ENCODE data around the gene SMIM15. TPM values are rescaled to one million over a fixed set of nuclear protein-coding genes. Genes with fewer than 3 reads are reported as not detected.

The SMIM15 gene
- total and polyA plus RNA-seq, 11 donors, result 8.0 to 39.3 (median 22.2) TPM

DNA sequence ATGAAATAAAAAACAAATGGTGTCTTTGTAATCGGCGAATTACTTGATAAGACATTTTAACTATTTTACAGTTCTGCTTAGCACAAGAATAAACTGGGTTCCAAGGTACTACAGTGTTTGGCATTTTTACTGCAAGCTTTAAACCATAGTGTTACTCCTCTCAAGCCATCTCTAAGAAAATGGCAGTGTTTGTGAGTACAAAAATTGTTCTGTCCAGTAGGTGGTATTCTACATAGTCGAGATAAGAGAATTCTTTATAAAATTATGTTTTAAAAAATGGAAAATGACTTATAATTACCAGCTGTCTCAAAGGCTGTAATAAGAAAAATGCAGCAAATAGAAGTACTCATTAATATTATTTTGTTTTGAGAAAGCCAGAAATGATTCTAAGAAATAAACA is 3.2 kb downstream of the SMIM15 start:
- Histone ChIP-seq H3K4me1 (peaks cover 0 to 49% (median 9%) of the 10 kb centered on the region in 12 donors), H3K36me3 (peaks cover 0 to 40% (median 23%) of the 10 kb centered on the region in 9 donors), H3K27me3 (no peaks in the 10 kb centered on the region), H3K27ac (no peak overlapping the region), H3K4me3 (no peak overlapping the region), H3K9me3 (no peaks in the 10 kb centered on the region)
- 91 to 96% (median 91%) methylated on average over 3 of the region's 3 CpGs for WGBS, 4 donors
- intact Hi-C loops (cut with DNase I), result no loop called here
- ATAC-seq (no peak), DNase-seq (no peak)
- TF ChIP-seq, protein P1, sequence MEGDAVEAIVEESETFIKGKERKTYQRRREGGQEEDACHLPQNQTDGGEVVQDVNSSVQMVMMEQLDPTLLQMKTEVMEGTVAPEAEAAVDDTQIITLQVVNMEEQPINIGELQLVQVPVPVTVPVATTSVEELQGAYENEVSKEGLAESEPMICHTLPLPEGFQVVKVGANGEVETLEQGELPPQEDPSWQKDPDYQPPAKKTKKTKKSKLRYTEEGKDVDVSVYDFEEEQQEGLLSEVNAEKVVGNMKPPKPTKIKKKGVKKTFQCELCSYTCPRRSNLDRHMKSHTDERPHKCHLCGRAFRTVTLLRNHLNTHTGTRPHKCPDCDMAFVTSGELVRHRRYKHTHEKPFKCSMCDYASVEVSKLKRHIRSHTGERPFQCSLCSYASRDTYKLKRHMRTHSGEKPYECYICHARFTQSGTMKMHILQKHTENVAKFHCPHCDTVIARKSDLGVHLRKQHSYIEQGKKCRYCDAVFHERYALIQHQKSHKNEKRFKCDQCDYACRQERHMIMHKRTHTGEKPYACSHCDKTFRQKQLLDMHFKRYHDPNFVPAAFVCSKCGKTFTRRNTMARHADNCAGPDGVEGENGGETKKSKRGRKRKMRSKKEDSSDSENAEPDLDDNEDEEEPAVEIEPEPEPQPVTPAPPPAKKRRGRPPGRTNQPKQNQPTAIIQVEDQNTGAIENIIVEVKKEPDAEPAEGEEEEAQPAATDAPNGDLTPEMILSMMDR (IDR thresholded peaks at IDR 0.05), result no peak
- no peak for TF ChIP-seq POLR2A (IDR thresholded peaks at IDR 0.05)

DNA sequence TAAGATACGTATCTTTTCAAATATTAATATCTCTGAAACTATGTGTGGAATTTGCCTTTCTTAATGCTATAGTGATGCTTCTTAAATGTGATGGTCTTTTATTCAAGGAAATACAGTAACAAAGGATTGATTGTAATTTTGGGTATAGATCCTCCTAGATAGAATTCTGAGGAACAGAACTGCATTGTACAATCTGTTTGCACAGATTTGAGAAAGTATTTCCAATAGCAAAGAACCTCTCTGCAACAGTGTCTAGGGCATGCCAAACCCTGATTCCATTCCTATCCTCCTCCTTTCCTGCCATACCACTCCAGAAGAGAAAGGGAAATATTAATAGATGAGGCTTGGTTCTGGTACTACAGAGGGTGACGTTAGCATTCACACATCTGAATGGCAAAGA is 10.4 kb downstream of the SMIM15 start:
- intact Hi-C loops (cut with DNase I), result no loop called here
- 72 to 82% (median 76%) methylated on average over 2 of the region's 2 CpGs for WGBS, 4 donors
- TF ChIP-seq POLR2A (IDR thresholded peaks at IDR 0.05), result no peak
- TF ChIP-seq, protein P1 (IDR thresholded peaks at IDR 0.05), result no peak
- no peak for DNase-seq
- Histone ChIP-seq H3K4me3 (no peak overlapping the region), H3K27me3 (no peaks in the 10 kb centered on the region), H3K9me3 (no peaks in the 10 kb centered on the region), H3K27ac (no peak overlapping the region), H3K4me1 (no peaks in the 10 kb centered on the region), H3K36me3 (peaks cover 0 to 5% (median 0%) of the 10 kb centered on the region in 9 donors)
- ATAC-seq, result no peak

DNA sequence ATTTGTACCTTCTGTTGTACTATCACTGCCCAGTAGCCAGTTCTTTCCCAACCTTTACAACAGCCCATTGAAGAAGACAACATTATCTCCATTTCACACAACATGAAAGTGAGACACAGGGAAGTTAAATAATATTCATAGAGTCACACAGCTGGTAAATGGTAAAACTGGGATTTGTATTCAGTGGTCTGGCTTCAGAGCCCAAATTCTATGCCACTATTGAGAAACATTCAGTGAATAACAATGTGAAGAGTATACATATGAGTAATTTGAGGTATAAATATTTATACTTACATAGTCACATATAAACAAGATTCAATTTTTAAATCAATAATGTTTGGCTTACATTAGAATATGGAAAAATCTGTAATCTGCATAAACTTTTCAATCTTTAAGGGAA is 13.8 kb downstream of the SMIM15 start:
- H3K27me3 ChIP-seq, result no peaks in the 10 kb centered on the region
- H3K9me3 ChIP-seq, result no peaks in the 10 kb centered on the region
- intact Hi-C loops (cut with DNase I), result loop anchor here in 1 of 10 donors (10.0 kb wide), 1 partner anchor 184 kb away; no protein-coding TSS in a partner anchor
- H3K4me1 ChIP-seq, result no peaks in the 10 kb centered on the region
- no peaks in the 10 kb centered on the region for H3K36me3 ChIP-seq
- H3K27ac ChIP-seq, result no peak overlapping the region
- no peak for DNase-seq
- TF ChIP-seq, protein P1 (IDR thresholded peaks at IDR 0.05), result no peak
- no peak for TF ChIP-seq POLR2A (IDR thresholded peaks at IDR 0.05)
- ATAC-seq, result no peak
- no peak overlapping the region for H3K4me3 ChIP-seq

DNA sequence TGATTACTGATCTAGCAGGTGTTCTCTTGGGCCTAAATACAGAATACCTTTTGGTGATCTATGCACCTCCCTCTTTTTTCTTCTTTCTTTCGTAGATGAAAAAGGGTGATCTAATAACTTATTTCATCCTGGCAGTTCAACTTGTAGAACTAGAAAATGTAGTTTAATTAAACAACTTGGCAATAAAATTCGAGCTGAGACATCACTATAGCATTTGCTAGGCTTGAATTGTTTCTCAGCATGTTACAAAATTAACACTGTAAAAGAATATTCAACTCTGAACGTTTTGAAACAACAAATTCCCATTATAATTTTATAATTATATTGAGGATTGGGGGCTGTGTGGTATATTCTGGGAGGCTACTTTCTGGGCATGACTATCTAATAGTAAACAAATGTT is 19.5 kb downstream of the SMIM15 start:
- ATAC-seq, result no peak
- H3K27me3 ChIP-seq, result no peaks in the 10 kb centered on the region
- DNase-seq, result no peak
- H3K27ac ChIP-seq, result no peak overlapping the region
- intact Hi-C loops (cut with DNase I), result loop anchor here in 1 of 10 donors (10.0 kb wide), 1 partner anchor 178 kb away; no protein-coding TSS in a partner anchor
- no peaks in the 10 kb centered on the region for H3K4me1 ChIP-seq
- no peaks in the 10 kb centered on the region for H3K9me3 ChIP-seq
- no peaks in the 10 kb centered on the region for H3K36me3 ChIP-seq
- 83 to 88% (median 85%) methylated on average over 3 of the region's 3 CpGs for WGBS, 4 donors
- TF ChIP-seq POLR2A (IDR thresholded peaks at IDR 0.05), result no peak
- H3K4me3 ChIP-seq, result no peak overlapping the region

DNA sequence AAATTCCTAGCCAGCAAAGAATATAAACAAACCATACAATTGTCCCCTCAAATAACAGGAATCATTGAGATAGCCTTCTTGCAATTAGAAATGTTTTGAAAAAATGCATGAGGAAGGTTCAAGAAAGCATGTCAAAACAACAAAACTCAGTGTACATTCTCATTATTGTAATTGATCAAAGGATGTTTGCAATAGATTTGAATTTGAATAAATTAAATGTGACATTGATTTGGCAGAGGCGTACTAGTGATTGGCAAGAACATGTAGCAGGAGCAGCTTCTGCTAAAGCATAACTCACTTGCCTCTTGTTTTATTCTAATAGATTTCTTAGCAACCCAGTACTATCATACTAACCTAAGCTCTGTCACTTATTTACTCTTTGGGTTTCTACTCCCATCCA is 19.9 kb downstream of the SMIM15 start:
- H3K9me3 ChIP-seq, result no peaks in the 10 kb centered on the region
- no peak for ATAC-seq
- no peak for DNase-seq
- intact Hi-C loops (cut with DNase I), result loop anchor here in 1 of 10 donors (10.0 kb wide), 1 partner anchor 178 kb away; no protein-coding TSS in a partner anchor
- H3K4me1 ChIP-seq, result no peaks in the 10 kb centered on the region
- TF ChIP-seq, protein P1 (IDR thresholded peaks at IDR 0.05), result no peak
- TF ChIP-seq POLR2A (IDR thresholded peaks at IDR 0.05), result no peak
- H3K4me3 ChIP-seq, result no peak overlapping the region
- no peaks in the 10 kb centered on the region for H3K27me3 ChIP-seq
- no peak overlapping the region for H3K27ac ChIP-seq
- WGBS, 4 donors, result 95 to 100% (median 98%) methylated on average over 1 of the region's 1 CpG
- no peaks in the 10 kb centered on the region for H3K36me3 ChIP-seq
